GM21423 (cell line): ENCODE measurements around the gene SNX8.

ENCODE experiments used
- ATAC-seq: cut with Tn5 transposase; IDR thresholded peaks from one replicate; pipeline ENCODE4 v1.9.1; 2021; ENCODE audit warnings: mild to moderate bottlenecking, moderate library complexity; ENCODE audit not compliant: unreplicated experiment

The SNX8 gene

DNA sequence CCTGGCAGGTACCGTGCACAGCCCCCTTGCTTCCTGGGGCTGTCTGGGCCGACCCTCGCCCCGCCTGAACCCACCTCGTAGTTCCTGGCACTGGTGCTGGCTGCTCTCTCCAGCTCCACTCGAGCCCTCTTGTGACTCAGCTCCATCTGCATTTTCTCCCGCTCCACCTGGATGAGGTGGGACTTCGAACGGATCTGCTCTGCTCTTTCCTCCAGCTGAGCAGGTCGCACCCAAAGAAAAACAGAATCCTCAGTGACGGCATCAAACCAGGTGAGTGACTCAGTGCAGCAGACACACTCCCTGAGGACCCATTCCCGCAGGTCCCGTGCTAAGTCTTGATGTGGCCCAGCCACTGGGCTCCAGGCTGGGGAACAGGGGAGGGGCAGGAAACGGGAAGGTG, 88.9 kb downstream of the SNX8 start:
- no peak for ATAC-seq

- no peak for ATAC-seq
Measured at GRCh38 chr7:2224934-2225333, 89.3 kb downstream of the SNX8 start.

- no peak for ATAC-seq
Measured at GRCh38 chr7:2224491-2224928, 89.7 kb downstream of the SNX8 start.

- ATAC-seq, result no peak
Measured at GRCh38 chr7:2223321-2223720, 90.9 kb downstream of the SNX8 start.

DNA sequence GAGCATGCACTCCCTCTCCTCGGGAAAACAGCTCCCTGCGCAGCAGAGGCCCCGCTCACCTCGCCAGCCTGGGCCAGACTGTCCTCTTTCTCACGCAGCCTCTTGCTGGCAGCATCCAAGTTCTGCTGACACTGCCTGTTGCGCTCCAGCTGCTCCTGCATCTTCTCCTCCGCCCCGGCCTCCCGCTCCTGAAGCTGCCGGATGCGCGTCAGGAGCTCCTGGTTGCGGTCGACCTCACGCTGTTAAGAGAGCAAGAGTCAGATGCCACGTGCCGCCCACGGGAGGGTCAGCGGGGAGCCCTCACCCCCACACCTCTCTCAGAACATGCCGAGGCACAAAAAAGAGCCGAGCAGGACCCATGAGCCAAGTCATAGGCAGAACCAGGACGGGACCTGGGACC, 91.7 kb downstream of the SNX8 start:
- no peak for ATAC-seq

DNA sequence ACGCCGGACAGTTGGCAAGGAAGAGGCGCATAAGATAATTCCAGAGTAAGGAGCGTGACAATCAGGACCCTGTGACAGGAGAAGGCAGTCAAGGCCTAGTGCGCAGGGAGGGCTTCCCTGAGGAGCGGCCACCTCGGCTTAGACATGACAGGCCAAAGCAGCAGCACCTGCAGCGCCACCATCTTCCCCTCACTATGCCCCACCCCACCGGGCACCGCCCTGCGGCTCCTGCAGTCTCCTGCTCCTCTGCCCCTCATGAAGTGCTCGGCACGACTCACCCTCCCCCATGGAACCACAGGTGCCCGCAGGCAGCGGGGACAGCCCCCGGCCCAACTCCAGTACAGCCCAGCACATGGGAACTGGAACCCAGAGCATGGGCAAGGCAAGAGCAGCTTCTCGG, 93.3 kb downstream of the SNX8 start:
- ATAC-seq, result no peak

- no peak for ATAC-seq
Measured at GRCh38 chr7:2220506-2220905, 93.7 kb downstream of the SNX8 start.

DNA sequence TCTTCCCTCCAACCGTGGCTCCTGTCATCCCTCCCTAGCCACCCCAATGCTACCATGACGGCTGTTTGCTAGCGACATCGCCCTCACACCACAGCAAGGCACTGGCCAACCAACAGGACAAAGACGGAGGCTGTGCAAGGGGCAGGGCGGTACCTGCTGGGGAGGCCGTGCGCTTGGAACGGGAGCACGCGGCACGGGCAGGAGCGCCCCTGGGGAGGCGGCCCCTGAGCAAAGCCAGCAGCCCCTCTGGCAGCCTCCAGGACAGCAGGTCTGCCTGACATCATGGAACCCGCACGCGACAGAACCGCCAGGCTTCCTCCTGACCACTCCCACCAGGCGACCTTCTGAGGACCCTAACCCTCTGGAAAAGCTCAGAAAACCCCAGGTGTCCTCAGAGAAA, 94.2 kb downstream of the SNX8 start:
- ATAC-seq, result no peak

DNA sequence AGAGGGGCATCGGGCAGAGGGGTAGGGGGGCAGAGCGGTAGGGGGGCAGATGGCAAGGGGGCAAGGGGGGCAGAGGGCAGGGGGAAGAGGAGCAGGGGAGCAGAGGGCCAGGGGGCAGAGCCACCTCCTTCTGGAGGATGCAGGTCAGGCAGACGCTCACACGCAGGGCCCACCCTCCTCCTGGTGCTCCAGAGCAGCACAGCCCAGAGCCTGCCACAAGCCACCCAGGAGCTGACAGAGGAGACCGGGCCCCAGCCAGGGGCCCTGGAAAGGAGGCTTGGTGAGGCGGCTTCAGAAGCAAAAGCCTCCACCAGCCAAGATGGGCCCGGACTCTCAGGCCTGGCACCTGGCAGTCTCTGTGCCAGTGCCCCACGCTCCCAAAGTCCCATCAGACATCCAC, 94.6 kb downstream of the SNX8 start:
- no peak for ATAC-seq

GRCh38 chr7:2219136-2219535, 95.1 kb downstream of the SNX8 start:
- ATAC-seq, result no peak

DNA sequence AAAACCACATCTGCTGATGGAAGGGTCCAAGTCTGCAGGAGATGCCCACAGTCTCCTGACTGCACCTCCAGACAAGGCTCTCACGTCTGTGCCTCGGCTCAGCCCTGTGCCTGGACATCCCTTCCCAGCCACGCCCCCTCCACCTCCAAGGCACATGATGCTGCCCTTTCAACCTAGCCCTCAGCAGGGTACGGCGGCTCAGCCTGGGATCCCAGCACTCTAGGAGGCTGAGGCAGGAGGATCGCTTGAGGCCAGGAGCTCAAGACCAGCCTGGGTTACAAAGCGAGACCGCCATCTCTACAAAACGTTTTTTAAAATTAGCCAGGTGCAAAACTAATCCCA, 95.8 kb downstream of the SNX8 start:
- no peak for ATAC-seq

GRCh38 chr7:2217716-2218443, 96.4 kb downstream of the SNX8 start:
- ATAC-seq, result no peak

- ATAC-seq, result no peak
Measured at GRCh38 chr7:2217206-2217605, 97.0 kb downstream of the SNX8 start.

- ATAC-seq, result no peak
Measured at GRCh38 chr7:2215851-2216250, 98.4 kb downstream of the SNX8 start.

DNA sequence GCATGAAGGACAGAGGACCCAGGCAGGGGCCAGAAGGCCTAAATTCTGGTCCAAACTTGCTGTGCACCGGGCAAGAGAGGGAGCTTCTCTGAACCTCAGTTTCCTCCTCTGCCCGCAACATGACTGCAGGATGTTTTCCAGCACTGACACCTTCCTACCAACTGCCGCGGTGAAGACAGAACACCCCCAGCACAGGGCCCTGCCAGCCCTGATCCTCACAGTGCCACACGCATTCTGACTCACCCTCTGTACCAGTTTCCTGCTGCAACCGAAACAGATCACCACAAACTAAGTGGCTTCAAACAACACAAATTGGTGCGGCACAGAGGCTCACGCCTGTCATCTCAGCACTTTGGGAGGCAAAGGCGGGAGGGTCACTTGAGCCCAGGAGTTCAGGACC, 99.6 kb downstream of the SNX8 start:
- no peak for ATAC-seq

DNA sequence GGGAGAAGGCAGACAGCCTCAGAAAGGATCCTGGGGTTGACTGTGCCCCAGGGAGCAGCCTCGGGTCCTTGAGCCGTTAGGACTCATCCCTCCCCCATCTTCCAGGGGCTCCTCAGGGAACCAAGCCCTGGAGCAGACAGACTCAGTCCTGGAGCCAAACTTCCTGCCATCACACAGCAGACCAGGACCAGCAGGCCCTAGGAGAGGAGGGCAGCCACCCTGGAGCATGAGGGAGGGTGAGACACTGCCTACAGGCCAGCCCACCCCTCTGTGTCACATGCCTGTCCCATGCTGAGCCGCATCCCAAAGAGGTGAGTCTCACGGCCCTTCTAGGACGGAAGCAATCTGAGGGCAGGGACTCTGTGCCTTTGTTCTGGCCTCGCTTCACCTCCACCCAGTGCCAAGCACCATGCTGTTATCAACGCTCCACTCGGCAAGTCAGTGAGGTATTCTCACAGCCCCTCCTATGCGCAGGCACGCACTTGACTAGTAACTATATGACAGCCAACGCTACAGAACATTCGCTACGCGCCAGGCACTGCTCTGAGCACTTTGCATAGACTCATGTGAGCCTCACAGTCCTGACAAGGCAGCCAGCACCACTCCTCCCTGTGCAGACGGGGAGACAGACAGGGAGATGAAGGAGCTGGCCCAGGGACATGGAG, 100.6 kb downstream of the SNX8 start:
- no peak for ATAC-seq

GRCh38 chr7:2212906-2213305, 101.3 kb downstream of the SNX8 start:
- no peak for ATAC-seq

DNA sequence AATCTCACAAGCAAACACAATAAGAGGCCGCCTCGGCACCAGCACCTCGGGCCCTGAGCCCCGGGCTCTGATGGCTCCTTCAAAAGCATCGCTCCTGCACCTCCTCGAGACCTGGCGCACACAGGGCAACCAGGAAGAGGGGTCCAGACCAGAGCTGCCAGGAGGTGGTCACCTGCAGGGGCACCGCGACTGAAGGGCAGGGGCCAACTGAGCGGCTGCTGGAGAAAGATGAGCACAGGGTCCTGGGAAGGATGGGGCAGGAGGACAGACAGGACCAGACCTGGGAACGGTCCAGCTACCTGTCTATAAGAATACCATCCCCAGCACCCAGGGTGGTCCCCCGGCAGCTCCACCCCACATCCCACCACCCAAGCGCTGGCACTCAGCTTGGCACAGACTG, 102.3 kb downstream of the SNX8 start:
- no peak for ATAC-seq

DNA sequence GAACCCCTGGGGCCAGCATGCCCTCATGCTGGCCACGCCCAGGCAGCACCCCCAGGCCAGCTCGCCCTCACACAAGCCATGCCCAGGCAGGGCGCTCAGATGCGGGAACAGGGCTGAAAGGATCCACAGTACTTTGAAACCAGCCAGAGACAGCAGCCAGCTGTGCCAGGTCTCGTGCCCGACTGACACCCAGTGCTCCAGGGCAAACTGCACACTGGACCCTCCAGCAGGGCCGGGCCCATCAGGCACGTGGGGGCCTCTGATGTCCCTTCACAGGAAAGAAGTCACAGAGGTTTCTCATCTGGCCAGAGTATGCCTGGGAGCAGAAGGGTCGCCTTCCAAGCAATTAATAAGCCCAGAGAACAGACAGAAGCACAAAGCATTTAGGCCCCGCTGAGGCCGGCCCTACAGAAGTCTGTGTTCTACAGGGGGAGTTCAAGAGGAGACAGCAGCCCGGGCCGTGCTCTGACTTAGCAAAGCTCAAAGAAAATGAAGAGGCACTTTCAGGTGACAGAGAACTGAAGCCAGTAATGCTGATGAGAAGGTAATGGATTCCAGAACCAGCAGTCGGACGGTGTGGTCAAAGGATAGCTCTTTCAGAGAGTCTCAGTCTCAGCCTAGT, 102.9 kb downstream of the SNX8 start:
- ATAC-seq, result no peak

DNA sequence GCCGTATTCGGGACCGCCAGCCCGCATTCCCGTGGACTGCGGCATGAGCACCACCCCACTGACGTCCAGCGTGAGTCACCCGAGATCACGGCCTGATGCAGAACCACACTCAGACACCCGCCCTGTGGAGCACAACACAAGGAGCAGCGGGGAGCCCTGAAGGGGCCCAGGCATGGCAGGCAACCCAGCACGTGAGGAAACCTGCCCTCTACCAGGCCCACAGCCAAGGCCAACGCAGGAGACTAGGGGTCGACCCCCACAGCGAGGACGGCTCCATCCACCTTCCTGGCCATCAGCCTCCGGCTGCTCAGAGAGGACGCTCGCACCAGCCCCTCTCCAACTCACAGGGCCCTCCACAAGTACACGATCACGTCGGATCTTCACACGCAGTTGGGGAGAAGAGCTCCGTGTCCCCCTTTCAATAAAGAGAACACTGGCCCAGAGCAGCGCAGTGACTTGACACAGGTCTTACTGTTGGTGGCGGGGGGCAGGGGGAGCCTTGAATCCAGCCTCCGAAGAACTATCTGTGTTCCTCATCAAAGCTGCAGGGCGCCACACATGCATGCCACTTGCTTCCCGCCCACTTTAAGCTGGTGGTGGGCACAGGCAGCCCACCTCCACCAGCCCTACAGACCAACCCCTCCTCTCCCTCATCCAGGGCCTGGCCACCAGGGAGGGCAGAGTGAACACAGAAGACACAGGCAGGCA, 103.5 kb downstream of the SNX8 start:
- ATAC-seq, result no peak

DNA sequence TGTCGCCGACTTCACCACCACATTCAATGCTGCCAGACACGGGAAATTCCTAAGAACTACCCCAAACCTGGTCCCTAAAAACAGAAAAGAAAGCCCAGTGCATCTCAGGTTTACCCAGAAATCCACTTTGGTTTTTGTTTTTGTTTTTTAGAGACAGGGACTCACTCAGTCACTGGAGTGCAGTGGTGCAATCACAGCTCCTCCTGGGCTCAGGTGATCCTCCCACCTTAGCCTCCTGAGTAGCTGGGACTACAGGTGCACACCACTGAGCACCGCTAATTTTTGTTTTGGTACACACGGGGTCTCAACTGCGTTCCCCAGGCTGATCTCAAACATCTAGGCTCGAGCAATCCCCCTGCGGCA, 104.3 kb downstream of the SNX8 start:
- ATAC-seq, result no peak
